ENCODE measurements around the gene CA4.

CA4 gene

GRCh38 chr17:60160829-60161501 lies 11.2 kb downstream of the CA4 start:
- Histone ChIP-seq H3K36me3 (ENCODE audit: control insufficient read depth, insufficient read depth, low read length) (no peaks in the 10 kb centered on the region), H3K27me3 (ENCODE audit: control insufficient read depth, insufficient read depth, low read length) (peaks cover 17% of the 10 kb centered on the region), H3K9ac (ENCODE audit: low read length) (no peak overlapping the region), H3K9me3 (ENCODE audit: control insufficient read depth, low read length) (no peaks in the 10 kb centered on the region), H3K4me3 (ENCODE audit: low read length) (no peak overlapping the region), H3K4me1 (ENCODE audit: control insufficient read depth, insufficient read depth, low read length) (peaks cover 20% of the 10 kb centered on the region)

DNA sequence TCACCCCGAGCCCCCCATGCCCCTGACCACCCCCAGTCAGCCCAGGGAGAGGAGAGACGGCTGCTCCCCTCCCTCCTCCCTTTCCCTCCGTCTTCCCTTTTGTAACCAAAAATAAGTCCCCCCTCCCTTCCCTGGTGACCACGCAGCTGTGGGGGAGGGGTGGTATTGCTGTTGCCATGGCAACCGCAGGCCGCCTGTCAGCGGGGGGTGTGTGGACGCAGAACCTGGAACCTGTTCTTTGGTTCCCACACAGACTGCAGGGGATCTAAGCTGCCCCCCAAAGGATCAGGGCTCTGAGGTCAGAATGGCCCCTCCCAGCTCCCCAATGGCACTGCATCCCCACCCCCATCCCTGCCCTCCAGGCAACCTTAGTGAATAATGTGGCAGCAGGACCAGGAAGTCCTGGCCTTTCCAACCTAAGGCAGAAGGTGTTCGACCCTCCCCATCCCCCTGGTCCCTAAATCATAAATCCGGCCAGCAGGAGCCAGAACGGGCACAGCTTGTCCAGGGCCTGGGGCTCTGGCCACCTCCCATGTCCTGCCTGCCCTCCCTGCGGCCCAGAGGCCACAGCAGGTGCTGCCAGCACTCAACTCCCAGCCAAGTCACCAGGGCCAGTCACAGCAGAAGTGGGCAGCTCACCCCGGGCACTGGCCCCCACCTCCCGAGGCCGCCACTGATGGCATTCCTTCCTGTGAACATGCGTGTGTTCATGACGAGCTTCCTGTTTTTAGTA lies 12.0 kb downstream of the CA4 start:
- Histone ChIP-seq H3K27me3 (ENCODE audit: control insufficient read depth, insufficient read depth, low read length) (peaks cover 14% of the 10 kb centered on the region), H3K9ac (ENCODE audit: low read length) (no peak overlapping the region), H3K9me3 (ENCODE audit: control insufficient read depth, low read length) (no peaks in the 10 kb centered on the region)

DNA sequence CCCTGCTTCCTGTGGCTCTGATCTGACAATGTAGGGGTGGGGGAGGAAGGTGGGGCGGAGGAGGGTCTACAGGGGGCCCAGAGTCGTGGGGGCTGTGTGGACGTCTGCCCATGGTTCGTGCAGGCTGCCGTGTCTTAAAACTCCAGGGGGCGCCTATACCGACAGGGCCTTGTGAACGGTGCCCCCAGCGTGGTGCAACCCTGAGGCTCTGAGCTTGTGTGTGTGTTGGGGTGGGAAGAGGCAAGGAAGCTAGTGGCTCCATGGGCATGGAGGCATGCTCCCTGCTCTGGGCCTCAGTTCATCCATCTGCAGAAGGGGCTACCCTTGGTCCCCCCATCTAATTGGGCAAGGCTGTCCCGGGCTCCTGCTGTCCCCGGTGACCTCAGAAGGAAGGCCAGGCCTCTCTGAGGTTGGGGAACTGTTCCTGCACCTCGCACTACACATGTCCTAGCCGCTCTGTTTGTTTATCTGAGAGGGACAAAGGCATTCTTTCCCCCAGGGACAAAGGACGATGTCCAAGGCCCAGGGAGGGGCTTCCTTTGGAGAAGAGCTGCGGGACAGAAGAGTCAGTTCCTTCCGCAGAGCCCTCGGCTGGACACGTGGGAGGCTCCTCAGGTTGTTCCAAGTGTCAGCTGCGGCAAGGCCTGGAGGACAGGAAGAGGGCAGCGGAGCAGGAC lies 13.5 kb downstream of the CA4 start:
- peaks cover 40% of the 10 kb centered on the region for H3K4me1 ChIP-seq (ENCODE audit: control insufficient read depth, insufficient read depth, low read length)
- no peaks in the 10 kb centered on the region for H3K36me3 ChIP-seq (ENCODE audit: control insufficient read depth, insufficient read depth, low read length)
- H3K9ac ChIP-seq (ENCODE audit: low read length), result no peak overlapping the region
- H3K9me3 ChIP-seq (ENCODE audit: control insufficient read depth, low read length), result no peaks in the 10 kb centered on the region
- H3K27me3 ChIP-seq (ENCODE audit: control insufficient read depth, insufficient read depth, low read length), result peaks cover 14% of the 10 kb centered on the region
- H3K4me3 ChIP-seq (ENCODE audit: low read length), result no peak overlapping the region

More for the DNA sequence above, 12.0 kb downstream of the CA4 start:
- no peak overlapping the region for H3K4me3 ChIP-seq (ENCODE audit: low read length)
- H3K36me3 ChIP-seq (ENCODE audit: control insufficient read depth, insufficient read depth, low read length), result no peaks in the 10 kb centered on the region
- H3K4me1 ChIP-seq (ENCODE audit: control insufficient read depth, insufficient read depth, low read length), result peaks cover 27% of the 10 kb centered on the region

GRCh38 chr17:60164164-60164563 lies 14.4 kb downstream of the CA4 start:
- H3K27me3 ChIP-seq (ENCODE audit: control insufficient read depth, insufficient read depth, low read length), result peaks cover 9% of the 10 kb centered on the region
- peaks cover 43% of the 10 kb centered on the region for H3K4me1 ChIP-seq (ENCODE audit: control insufficient read depth, insufficient read depth, low read length)
- no peak overlapping the region for H3K4me3 ChIP-seq (ENCODE audit: low read length)
- no peak overlapping the region for H3K9ac ChIP-seq (ENCODE audit: low read length)
- H3K9me3 ChIP-seq (ENCODE audit: control insufficient read depth, low read length), result no peaks in the 10 kb centered on the region
- no peaks in the 10 kb centered on the region for H3K36me3 ChIP-seq (ENCODE audit: control insufficient read depth, insufficient read depth, low read length)

- Histone ChIP-seq H3K36me3 (ENCODE audit: control insufficient read depth, insufficient read depth, low read length) (no peaks in the 10 kb centered on the region), H3K9ac (ENCODE audit: low read length) (no peak overlapping the region), H3K4me1 (ENCODE audit: control insufficient read depth, insufficient read depth, low read length) (peaks cover 45% of the 10 kb centered on the region), H3K4me3 (ENCODE audit: low read length) (no peak overlapping the region), H3K27me3 (ENCODE audit: control insufficient read depth, insufficient read depth, low read length) (peaks cover 5% of the 10 kb centered on the region), H3K9me3 (ENCODE audit: control insufficient read depth, low read length) (no peaks in the 10 kb centered on the region)
These were observed 14.9 kb downstream of the CA4 start for GRCh38 chr17:60164697-60165096.

DNA sequence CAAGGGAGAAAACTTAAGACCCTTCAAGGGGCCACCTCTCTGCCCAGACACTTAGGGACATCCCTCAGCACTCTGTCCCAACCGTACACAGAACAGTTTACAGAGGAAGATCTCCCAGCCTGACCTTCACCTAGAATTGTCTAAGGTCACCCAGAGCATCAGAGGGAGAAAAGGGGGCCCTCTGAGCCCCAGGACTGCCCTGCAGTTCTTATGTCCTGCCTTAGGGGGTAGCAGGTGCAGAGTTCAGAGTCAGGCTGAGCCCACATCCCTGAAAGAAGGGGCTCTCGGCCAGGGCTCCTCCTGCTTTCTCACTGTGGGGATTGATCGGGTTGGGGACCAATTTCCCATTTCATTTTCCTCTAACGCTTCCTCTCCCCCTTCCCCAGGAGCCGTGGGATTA lies 15.4 kb downstream of the CA4 start:
- Histone ChIP-seq H3K4me3 (ENCODE audit: low read length) (no peak overlapping the region), H3K36me3 (ENCODE audit: control insufficient read depth, insufficient read depth, low read length) (no peaks in the 10 kb centered on the region), H3K9ac (ENCODE audit: low read length) (no peak overlapping the region), H3K4me1 (ENCODE audit: control insufficient read depth, insufficient read depth, low read length) (peaks cover 50% of the 10 kb centered on the region), H3K27me3 (ENCODE audit: control insufficient read depth, insufficient read depth, low read length) (peaks cover 4% of the 10 kb centered on the region), H3K9me3 (ENCODE audit: control insufficient read depth, low read length) (no peaks in the 10 kb centered on the region)

GRCh38 chr17:60165971-60166370 lies 16.2 kb downstream of the CA4 start:
- H3K4me1 ChIP-seq (ENCODE audit: control insufficient read depth, insufficient read depth, low read length), result peaks cover 57% of the 10 kb centered on the region

DNA sequence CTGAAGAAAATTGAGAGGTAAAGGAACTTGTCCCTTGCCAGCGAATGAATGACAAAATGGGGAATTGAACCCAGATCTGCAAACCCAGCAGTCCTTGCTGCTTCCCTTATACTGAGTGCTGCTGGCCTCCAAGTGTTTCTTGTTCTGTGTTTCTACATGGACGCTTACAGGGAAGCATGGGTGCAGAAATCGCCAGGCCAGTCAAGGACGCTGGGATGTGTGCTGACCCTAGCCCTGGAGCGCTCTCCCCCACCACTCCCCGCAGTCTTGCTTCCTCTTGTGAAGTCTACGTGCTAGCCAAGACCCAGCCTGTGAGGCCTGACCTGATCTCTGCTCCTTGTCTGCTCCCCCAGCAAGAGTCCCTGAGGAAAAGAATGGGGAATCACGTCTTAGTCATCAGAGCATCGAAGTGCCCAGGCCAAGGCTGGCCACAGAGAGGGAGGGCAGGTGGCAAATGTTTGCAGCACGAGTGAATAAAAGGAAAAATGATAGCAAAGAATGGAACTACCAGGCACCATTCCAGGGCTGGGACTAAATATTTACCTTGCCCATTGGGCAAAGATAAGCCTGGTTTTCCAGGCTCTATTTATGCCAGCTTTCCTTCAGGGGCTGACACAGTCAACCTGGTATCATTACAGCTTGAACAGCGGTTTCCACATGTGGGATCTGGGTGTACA lies 17.4 kb downstream of the CA4 start:
- Histone ChIP-seq H3K9me3 (ENCODE audit: control insufficient read depth, low read length) (no peaks in the 10 kb centered on the region), H3K9ac (ENCODE audit: low read length) (no peak overlapping the region), H3K27me3 (ENCODE audit: control insufficient read depth, insufficient read depth, low read length) (no peaks in the 10 kb centered on the region), H3K36me3 (ENCODE audit: control insufficient read depth, insufficient read depth, low read length) (no peaks in the 10 kb centered on the region), H3K4me1 (ENCODE audit: control insufficient read depth, insufficient read depth, low read length) (peaks cover 53% of the 10 kb centered on the region), H3K4me3 (ENCODE audit: low read length) (no peak overlapping the region)

More at GRCh38 chr17:60165971-60166370, 16.2 kb downstream of the CA4 start:
- peaks cover 4% of the 10 kb centered on the region for H3K27me3 ChIP-seq (ENCODE audit: control insufficient read depth, insufficient read depth, low read length)
- H3K4me3 ChIP-seq (ENCODE audit: low read length), result no peak overlapping the region
- H3K9ac ChIP-seq (ENCODE audit: low read length), result no peak overlapping the region
- no peaks in the 10 kb centered on the region for H3K36me3 ChIP-seq (ENCODE audit: control insufficient read depth, insufficient read depth, low read length)
- H3K9me3 ChIP-seq (ENCODE audit: control insufficient read depth, low read length), result no peaks in the 10 kb centered on the region

GRCh38 chr17:60168654-60169053 lies 18.9 kb downstream of the CA4 start:
- H3K4me3 ChIP-seq (ENCODE audit: low read length), result no peak overlapping the region
- no peaks in the 10 kb centered on the region for H3K36me3 ChIP-seq (ENCODE audit: control insufficient read depth, insufficient read depth, low read length)
- no peak overlapping the region for H3K9ac ChIP-seq (ENCODE audit: low read length)
- no peaks in the 10 kb centered on the region for H3K27me3 ChIP-seq (ENCODE audit: control insufficient read depth, insufficient read depth, low read length)
- H3K4me1 ChIP-seq (ENCODE audit: control insufficient read depth, insufficient read depth, low read length), result peaks cover 50% of the 10 kb centered on the region
- H3K9me3 ChIP-seq (ENCODE audit: control insufficient read depth, low read length), result no peaks in the 10 kb centered on the region

- Histone ChIP-seq H3K9ac (ENCODE audit: low read length) (no peak overlapping the region), H3K36me3 (ENCODE audit: control insufficient read depth, insufficient read depth, low read length) (no peaks in the 10 kb centered on the region), H3K4me1 (ENCODE audit: control insufficient read depth, insufficient read depth, low read length) (peaks cover 48% of the 10 kb centered on the region), H3K9me3 (ENCODE audit: control insufficient read depth, low read length) (no peaks in the 10 kb centered on the region), H3K4me3 (ENCODE audit: low read length) (no peak overlapping the region), H3K27me3 (ENCODE audit: control insufficient read depth, insufficient read depth, low read length) (no peaks in the 10 kb centered on the region)
These were observed 20.4 kb downstream of the CA4 start for GRCh38 chr17:60169921-60170817.
